GM12892 (cell line): Measurements from ENCODE around the gene ZNF165.
"Not testable (repeated sequence)": the region's sequence is repeated elsewhere in the genome, so short reads cannot be mapped to it uniquely, and the experiment has no call there.

Experiments
- DNase-seq: peaks from one replicate; pipeline ENCODE4 v3.0.0; 2011; ENCODE audit not compliant: insufficient read length
- FAIRE-seq: peaks from 2 replicates; lab custom pipeline; 2011; peaks lifted over from hg19 to GRCh38; lab: Jason Lieb, UNC
- POLR2A ChIP-seq: IDR thresholded peaks from 2 replicates; pipeline ENCODE4 v1.6.1; 2011; ENCODE audit warnings: low read depth, low read length, control low read depth
- POLR2AphosphoS5 ChIP-seq: IDR thresholded peaks from 2 replicates; pipeline ENCODE4 v1.6.1; 2011; ENCODE audit warnings: low read depth, low read length, control low read depth
- TAF1 ChIP-seq: IDR thresholded peaks from 2 replicates; pipeline ENCODE4 v1.6.1; 2011; ENCODE audit warnings: low read depth, mild to moderate bottlenecking, control low read depth, low read length, borderline replicate concordance

The ZNF165 gene

DNA sequence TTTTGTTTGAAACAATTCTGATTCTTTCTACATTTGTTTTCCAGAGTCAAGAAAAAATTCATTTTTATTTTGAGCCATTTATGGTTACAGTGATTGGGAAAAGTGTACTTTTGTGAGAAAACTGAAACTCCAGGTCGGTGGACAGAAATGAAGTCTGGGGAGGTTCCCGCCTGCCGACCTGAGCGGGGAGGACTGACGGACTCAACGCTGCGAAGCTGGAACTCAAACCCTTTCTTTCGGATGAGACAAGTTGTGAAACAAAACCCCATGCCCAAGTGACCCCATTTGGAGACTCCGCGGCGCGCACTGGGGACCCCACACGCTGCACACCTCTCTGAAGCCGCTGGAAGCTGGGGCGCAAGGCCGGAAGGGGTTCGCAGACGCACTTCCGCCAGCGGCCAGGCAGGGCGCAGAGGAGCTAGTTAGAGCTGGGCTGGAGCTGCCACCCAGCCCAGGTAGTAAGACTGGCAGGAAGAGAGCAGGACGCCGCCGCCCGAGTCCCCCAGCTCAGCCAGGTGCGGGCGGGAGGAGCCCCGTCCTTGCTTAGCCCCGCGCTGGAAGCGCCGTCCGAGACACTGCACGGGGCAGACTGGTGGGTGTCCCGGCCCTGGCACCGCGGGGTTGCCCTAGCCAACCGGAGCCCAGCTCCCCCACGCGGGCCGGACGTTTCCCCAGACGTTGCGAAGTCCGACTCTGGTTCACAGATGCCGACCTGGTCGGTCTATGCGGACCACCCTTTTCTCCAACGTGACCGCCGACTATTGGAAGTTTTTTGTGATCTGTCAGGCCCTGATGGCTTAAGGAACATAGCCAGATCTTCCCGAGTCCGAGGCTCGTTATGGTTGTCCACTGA, 24.2 kb downstream of the ZNF165 start:
- TF ChIP-seq TAF1 (peak; percentile 90), POLR2AphosphoS5 (peak; percentile 74; the same call in 1 of the 2 replicates), POLR2A (peak; percentile 85)
- DNase-seq (peak; percentile 85), FAIRE-seq (peak; percentile 94)

DNA sequence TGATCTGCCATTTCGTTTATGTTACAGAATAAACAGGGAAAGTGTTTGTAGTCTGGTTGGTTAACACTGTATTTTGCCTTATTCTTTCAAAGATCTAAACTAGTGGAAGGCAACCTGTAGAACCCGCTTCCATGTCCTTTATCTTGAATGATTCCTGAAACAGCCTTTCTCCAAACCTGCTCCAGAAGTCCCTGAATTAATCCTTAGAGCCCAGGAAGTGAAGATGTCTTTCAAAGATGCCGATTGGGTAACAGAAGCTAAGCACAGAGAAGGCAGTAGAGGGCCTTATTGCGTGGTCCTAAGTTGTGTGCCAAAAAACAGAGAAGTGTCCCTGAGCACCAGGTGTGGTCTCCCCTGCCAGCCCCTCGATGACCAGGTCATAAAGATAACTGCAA, 24.9 kb downstream of the ZNF165 start:
- FAIRE-seq (no peak), DNase-seq (no peak)
- TF ChIP-seq TAF1, result no peak

DNA sequence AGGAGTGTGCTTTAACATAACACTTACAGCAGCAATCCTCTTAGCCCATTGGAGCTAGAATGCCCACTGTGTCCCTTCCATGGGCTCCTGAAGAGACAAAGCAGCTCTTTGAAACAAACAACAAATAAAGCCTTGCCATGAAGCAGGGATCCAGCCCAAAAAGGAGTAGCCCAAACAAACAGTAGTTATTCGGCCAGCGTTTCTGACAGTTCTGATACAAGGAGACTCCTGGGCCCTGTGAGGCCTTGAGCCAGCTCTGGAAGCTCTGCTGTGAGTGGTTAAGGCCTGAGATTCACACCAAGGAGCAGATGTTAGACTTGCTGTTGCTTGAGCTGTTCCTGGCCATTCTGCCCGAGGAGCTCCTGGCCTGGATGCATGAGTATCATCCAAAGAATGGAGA, 27.1 kb downstream of the ZNF165 start:
- no peak for DNase-seq
- no peak for FAIRE-seq
- TF ChIP-seq POLR2AphosphoS5, result no peak
- TF ChIP-seq POLR2A, result no peak
- TF ChIP-seq TAF1, result no peak

DNA sequence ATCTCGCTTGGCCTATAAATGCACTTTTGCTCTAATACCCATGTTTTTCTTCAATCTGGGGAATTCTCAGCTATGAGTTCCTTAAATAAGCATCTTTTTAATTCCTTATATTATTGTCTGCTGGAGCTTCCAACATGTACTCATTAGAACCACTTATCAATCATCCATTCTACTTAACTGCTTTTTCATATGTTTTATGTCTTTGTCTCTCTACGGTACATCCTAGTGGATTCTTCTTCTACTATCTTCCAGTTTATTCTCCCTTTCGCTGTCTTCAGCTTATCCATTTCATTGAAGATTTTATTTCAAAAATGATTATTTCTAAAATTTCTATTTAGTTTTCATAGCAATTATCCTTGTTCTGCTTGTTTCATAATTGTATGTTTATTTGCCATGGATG, 31.6 kb downstream of the ZNF165 start:
- TF ChIP-seq POLR2AphosphoS5 (no peak), POLR2A (no peak), TAF1 (no peak)
- FAIRE-seq (no peak), DNase-seq (no peak)

DNA sequence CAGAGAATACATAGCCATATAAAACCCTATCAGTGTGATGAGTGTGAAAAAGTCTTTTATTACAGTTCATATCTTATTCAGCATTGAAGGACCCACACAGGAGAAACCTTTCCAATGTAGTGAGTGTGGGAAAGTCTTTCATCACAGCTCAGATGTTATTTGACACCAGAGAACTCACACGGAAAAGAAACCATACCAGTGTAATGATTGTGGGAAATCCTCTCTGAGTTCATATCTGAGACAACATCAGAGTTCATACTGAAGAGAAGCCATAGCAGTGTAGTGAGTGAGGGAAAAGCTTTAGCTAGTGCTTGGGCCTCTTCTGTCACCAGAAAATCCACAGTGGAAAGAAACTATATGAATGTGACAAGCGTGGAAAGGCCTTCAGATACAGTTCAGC, 35.4 kb downstream of the ZNF165 start:
- FAIRE-seq (no peak), DNase-seq (no peak)
- TF ChIP-seq POLR2AphosphoS5, result no peak
- TF ChIP-seq TAF1, result no peak
- TF ChIP-seq POLR2A, result no peak

DNA sequence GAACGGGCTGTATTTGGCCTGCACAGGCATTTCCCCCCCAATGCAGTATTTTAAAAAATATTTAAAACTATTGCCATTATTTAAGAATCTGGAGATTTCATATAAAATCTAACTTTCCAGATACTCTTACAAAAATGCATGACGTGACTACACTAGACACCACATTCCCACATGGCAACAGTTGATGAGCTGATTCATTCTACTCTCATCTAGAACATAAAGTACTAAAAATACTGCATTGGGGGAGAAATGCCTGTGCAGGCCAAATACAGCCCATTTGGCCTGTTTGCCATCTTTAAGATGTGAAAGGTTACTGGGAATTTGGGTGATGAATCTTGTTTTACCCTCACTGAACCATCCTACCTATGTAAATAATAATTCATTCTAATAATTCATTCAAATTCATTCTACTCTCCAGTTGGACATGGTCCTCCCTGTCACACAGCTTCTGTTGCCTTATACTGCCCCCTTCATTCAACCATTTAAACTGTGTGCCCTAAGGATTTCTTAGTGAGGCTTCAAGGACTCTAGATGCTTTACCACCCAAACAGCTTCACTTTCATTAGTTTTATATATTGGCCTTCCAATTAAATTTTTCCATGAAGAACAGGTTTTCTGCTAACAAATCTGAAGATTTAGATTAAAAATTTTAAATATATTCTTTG, 37.1 kb downstream of the ZNF165 start:
- TF ChIP-seq TAF1, result no peak
- TF ChIP-seq POLR2AphosphoS5, result no peak
- no peak for TF ChIP-seq POLR2A
- FAIRE-seq, result no peak
- no peak for DNase-seq

DNA sequence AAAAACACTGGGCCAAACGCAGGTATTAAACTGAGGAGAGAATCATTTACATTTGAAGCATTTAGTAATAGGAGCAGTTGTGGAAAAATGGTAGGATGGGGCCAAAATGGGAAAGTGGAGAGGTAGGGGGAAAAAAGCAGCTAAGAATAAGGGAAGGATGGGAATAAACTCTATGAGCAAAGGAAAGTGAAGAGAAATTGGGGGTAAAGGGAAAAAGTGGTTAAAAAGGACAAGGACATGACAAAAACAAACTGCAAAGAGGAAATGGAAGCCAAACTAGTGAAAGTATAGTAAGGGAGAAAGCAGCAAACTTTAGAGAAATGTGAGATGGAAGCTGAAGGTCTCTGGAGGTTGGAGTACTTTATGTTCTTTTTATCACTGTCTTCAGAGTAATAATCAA, 37.8 kb downstream of the ZNF165 start:
- TF ChIP-seq POLR2A, result no peak
- TF ChIP-seq TAF1, result no peak
- no peak for TF ChIP-seq POLR2AphosphoS5
- FAIRE-seq, result no peak
- no peak for DNase-seq

DNA sequence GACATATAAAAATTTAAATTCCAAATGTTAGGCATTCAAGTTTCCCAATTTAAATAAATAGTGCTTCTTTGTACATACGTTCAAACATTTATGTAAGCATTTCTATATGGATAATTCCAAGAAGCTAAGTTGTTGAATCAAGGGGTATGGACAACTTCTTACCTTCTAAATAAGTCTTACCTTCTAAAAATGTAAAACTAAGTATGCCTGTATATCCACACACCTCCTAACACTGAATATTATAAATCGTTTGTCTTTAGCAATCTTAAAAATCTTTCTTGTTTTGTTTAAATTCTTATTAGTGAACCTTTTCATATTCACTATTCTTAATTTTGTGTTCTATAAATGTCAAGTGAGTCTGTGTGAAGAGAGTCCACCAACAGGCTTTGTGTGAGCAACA, 41.5 kb downstream of the ZNF165 start:
- DNase-seq, result no peak
- TF ChIP-seq POLR2AphosphoS5 (no peak), TAF1 (no peak), POLR2A (no peak)
- FAIRE-seq, result no peak

DNA sequence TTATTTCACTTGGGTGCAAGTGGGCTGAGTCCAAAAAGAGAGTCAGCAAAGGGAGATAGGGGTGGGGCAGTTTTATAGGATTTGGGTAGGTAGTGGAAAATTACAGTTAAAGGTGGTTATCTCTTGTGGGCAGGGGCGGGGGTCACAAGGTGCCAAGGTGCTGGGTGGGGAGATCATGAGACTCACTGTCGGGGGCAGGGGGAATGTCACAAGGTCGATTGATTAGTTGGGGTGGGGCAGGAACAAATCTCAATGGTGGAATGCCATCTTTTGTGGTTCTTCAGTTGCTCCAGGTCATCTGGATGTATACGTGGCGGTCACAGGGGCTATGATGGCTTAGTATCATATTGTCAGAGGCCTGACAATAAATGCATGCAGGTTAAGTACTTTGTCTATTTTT, 41.9 kb downstream of the ZNF165 start:
- DNase-seq, FAIRE-seq: not testable (repeated sequence)

DNA sequence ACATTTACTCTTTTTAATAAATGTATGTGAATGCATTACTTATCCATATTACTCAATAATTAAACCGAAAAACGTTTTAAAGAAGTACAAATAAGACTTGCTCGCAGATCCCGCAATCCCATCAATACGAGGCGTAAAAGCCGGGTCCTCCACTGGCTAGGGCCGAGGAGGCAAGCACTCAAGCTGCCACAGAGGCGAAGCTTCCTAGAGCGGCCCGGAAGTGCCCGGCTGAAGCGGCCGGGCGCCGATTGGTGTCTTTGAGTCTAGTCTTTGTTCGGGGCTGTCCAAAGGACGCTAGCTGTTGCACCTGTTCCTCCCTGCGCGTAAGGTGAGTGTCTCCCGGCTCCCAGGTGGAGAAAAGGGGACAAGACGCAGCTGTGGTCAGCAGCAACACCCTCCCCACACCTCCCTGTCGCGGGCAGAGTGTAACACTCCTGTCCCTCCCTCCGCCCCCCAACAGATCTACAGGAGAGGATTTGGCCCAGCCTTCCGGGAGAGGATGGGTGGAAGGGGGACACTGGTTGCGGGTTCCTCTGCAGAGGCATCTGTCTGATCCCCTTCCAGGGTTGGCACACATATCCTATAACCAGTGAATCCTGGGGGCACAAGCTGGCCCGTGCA, 44.1 kb downstream of the ZNF165 start, which contains the start of gene ZSCAN16:
Gene ZSCAN16, plus strand, starts transcription at position 260 of the 621 bp plus-strand sequence. CDS start 835 bp downstream, outside the sequence.
- FAIRE-seq (peak; percentile 87), DNase-seq (peak; percentile 49)
- peak; percentile 75 for TF ChIP-seq POLR2AphosphoS5
- no peak for TF ChIP-seq TAF1
- TF ChIP-seq POLR2A, result peak; percentile 78; the same call in 1 of the 2 replicates

DNA sequence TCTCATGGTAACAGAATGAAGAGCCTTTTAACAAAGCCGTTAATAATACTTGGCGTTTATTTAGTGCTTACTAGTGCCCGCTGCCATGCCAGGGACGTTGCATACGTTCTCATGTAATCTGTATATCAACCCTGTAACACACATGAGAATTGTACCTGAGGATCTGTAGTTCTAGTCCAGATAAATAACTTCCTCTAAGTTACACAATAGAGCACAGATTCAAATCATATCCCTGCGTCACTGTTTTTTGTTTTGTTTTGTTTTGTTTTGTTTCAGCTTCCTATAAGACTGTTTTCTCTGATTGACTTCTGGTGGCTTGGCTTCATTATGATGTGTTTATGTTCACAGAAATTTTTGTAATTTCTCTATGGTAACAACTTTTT, 44.6 kb downstream of the ZNF165 start:
- TF ChIP-seq POLR2AphosphoS5 (no peak), POLR2A (no peak), TAF1 (no peak)
- FAIRE-seq, result no peak
- no peak for DNase-seq
